ENCODE measurements around the gene RUNDC1. TPM values are rescaled to one million over a fixed set of nuclear protein-coding genes. Genes with fewer than 3 reads are reported as not detected.

Gene RUNDC1
- total RNA-seq, result 10 to 100 TPM; 12.6 to 16.0 (median 13.0) TPM

DNA sequence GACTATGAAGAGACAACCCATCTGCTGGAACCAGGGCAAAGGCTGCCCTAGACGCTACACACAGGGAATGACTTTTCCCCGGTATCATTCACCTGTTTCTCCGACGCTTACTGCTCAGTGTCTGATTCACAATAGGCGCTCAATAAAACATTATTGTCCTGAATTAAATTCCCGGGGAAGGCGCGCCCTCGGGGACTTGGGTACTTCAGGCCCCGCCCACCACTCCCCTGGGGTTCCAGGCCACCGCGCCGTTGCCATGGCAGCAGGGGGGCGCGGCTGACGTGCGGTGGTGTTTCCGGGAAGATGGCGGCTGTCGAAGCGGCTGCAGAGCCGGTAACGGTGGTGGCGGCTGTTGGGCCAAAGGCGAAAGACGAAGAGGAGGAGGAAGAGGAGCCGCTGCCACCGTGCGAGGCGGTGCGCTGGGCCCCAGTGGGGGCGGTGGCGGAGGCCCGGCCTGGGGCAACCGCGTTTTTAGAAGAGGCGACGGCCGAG, at the start of gene RUNDC1:
Gene RUNDC1 (plus strand): TSS at position 292 of the 492 bp plus-strand sequence. CDS start 12 bp downstream, at position 304.
- intact Hi-C loops (cut with DNase I; ENCODE audit: low total_unique reads), result no loop called here
- H3K4me3 ChIP-seq (ENCODE audit: low read depth, poor library complexity, severe bottlenecking), result peak within 1 kb of the TSS; percentile 81
- DNase-seq (ENCODE audit: low spot score in 2 of 2), result peak; percentile 87 to 98
- 0% methylated on average over 39 of the region's 39 CpGs for WGBS, 2 donors
- TF ChIP-seq POLR2A (IDR thresholded peaks at IDR 0.05), result no peak
- TF ChIP-seq, protein P1, sequence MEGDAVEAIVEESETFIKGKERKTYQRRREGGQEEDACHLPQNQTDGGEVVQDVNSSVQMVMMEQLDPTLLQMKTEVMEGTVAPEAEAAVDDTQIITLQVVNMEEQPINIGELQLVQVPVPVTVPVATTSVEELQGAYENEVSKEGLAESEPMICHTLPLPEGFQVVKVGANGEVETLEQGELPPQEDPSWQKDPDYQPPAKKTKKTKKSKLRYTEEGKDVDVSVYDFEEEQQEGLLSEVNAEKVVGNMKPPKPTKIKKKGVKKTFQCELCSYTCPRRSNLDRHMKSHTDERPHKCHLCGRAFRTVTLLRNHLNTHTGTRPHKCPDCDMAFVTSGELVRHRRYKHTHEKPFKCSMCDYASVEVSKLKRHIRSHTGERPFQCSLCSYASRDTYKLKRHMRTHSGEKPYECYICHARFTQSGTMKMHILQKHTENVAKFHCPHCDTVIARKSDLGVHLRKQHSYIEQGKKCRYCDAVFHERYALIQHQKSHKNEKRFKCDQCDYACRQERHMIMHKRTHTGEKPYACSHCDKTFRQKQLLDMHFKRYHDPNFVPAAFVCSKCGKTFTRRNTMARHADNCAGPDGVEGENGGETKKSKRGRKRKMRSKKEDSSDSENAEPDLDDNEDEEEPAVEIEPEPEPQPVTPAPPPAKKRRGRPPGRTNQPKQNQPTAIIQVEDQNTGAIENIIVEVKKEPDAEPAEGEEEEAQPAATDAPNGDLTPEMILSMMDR (IDR thresholded peaks at IDR 0.05), result no peak

DNA sequence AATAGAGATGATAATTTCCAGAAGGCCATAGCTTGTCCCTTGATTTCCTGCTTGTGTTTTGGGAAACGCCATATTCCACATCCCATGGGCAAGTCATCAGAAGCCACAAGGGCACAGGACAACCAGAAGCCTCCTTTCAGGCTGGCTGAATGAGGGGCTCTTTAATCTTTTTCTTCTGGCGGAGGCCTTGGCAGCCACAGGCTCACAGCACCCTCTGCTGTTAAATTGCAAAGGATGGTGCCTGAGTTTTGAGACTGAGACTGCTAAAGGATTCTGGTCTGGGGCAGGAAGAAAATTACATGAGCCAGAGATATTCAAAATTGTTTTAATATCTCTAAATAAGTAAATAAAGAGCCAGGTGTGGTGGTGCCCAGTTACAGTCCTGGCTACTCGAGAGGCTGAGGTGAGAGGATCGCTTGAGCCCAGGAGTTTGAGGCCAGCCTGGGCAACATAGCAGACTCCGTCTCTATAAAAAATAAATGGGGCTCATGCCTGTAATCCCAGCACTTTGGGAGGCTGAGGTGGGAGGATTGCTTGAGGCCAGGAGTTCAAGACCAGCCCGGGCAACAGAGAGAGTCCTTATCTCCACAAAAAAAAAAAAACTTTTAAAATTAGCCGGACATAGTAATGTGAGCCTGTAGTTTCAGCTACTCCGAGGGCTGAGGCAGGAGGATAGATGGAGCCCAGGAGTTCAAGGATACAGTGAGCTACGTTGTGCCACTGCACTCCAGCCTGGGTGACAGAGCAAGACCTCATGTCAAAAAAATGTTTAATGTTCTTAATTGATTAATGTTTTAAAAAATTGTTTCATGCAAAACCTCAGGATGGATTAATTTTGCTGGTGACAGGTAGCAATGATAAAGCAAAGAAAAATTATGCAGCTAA, 42.4 kb upstream of the RUNDC1 start:
- TF ChIP-seq, protein P1 (IDR thresholded peaks at IDR 0.05), result no peak
- no peak for TF ChIP-seq POLR2A (IDR thresholded peaks at IDR 0.05)
- WGBS, 2 donors, result 47 to 50% methylated on average over 9 of the region's 9 CpGs
- DNase-seq (ENCODE audit: low spot score in 2 of 2), result no peak
- H3K4me3 ChIP-seq (ENCODE audit: low read depth, poor library complexity, severe bottlenecking), result no peak overlapping the region
- intact Hi-C loops (cut with DNase I; ENCODE audit: low total_unique reads), result loop anchor here (10.0 kb wide), 1 partner anchor 93 kb away; the partner anchor contains the start of gene AOC2

DNA sequence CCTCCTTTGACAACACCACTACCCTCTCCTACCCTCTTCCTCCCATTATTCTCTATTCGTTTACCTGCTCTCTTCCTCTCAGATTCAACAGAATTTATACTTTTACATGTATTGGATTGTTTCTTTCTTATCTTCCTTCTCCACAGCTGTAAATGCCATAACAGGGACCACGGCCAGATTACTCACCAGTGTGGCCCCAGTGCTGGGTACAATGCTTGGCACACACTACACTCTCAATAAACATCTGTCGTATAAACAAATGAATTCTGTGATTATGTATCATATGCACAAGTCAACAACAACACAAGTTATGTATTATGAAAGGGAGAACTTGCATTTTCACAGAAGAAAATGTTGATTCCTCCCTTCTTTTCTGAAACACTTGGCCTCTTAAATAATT, 36.2 kb upstream of the RUNDC1 start:
- intact Hi-C loops (cut with DNase I; ENCODE audit: low total_unique reads), result no loop called here
- H3K4me3 ChIP-seq (ENCODE audit: low read depth, poor library complexity, severe bottlenecking), result no peak overlapping the region
- TF ChIP-seq, protein P1 (IDR thresholded peaks at IDR 0.05), result no peak
- no peak for TF ChIP-seq POLR2A (IDR thresholded peaks at IDR 0.05)
- WGBS, 2 donors, result 47% methylated on average over 3 of the region's 3 CpGs
- no peak for DNase-seq (ENCODE audit: low spot score in 2 of 2)

DNA sequence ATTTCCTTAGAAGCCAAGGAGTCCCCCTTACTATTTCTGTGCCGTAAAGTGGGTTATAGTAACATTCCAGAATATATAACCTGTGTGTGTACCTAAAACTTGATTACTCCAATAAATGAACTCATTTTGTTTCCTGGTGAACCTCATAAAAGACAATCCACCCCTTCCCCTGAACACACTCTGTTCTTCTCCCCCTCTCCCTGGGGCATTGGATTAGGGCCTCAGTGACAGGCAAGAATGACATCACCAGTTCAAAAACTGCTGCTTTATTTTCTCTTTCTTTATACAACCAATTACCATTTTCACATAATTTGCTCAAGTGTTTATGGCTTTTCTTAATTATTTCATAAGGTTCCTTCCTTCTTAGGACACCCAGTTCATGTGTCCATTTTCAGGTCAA, 33.6 kb upstream of the RUNDC1 start:
- intact Hi-C loops (cut with DNase I; ENCODE audit: low total_unique reads), result no loop called here
- no peak for DNase-seq (ENCODE audit: low spot score in 2 of 2)
- WGBS, 2 donors, result 83 to 97% methylated on average over 1 of the region's 1 CpG
- TF ChIP-seq POLR2A (IDR thresholded peaks at IDR 0.05), result no peak
- TF ChIP-seq, protein P1 (IDR thresholded peaks at IDR 0.05), result no peak
- no peak overlapping the region for H3K4me3 ChIP-seq (ENCODE audit: low read depth, poor library complexity, severe bottlenecking)

DNA sequence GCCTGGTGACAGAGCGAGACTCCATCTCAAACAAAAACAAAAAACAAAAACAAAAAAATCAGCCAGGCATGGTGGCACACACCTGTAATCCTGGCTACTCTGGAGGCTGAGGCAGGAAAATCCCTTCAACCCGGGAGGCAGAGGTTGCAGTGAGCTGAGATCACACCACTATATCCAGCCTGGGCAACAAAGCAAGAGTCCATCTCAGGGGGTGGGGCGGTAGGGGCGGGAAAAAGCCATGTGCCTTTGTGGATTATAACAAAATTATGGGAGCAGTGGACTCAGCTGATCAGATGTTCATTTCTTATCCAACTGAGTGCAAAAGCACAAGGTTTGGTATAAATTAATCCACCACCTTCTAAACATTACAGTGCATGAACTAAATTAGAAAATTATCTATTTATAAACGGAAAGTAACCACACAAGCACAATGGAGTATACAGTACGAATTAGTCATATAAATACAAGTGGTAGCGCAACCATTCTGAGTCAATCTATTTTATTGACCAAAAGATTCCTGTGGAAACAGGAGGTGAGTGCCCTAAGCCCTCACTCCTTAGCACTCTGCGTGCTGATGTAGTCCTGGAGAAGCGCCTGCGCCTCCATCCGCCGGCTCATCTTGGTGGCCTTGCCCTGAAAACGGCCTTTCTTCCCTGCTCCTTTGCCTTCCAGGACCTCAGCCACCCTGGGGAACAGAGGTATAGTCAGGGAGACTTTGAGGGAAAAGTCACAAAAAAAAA, 30.2 kb upstream of the RUNDC1 start:
- TF ChIP-seq, protein P1 (IDR thresholded peaks at IDR 0.05), result no peak
- no peak for TF ChIP-seq POLR2A (IDR thresholded peaks at IDR 0.05)
- DNase-seq (ENCODE audit: low spot score in 2 of 2), result no peak
- H3K4me3 ChIP-seq (ENCODE audit: low read depth, poor library complexity, severe bottlenecking), result no peak overlapping the region
- intact Hi-C loops (cut with DNase I; ENCODE audit: low total_unique reads), result no loop called here
- WGBS, 2 donors, result 89 to 96% methylated on average over 13 of the region's 13 CpGs

Measured in lower leg skin (tissue), 4 donors.